ENCODE measurements around the gene TRPM3. TPM values are rescaled to one million over a fixed set of nuclear protein-coding genes. Genes with fewer than 3 reads are reported as not detected.

TRPM3 gene
- total and polyA plus RNA-seq, 2 of the 8 experiments (the other 6 are each of a cell fraction or from before 2014, with no cell fraction given) = 2.4 to 10.9 TPM

- TF ChIP-seq, protein P1, sequence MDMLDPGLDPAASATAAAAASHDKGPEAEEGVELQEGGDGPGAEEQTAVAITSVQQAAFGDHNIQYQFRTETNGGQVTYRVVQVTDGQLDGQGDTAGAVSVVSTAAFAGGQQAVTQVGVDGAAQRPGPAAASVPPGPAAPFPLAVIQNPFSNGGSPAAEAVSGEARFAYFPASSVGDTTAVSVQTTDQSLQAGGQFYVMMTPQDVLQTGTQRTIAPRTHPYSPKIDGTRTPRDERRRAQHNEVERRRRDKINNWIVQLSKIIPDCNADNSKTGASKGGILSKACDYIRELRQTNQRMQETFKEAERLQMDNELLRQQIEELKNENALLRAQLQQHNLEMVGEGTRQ (IDR thresholded peaks at IDR 0.05; ENCODE audit: low read length) = no peak
- no peak for TF ChIP-seq KDM5A (IDR thresholded peaks at IDR 0.05; ENCODE audit: low read length)
- no peak for TF ChIP-seq TBP (IDR thresholded peaks at IDR 0.05; ENCODE audit: low read depth, low read length)
- TF ChIP-seq CREB1 (IDR thresholded peaks at IDR 0.05) = no peak
These were observed 143.3 kb downstream of the TRPM3 start (continued) for GRCh38 chr9:70978085-70978484.

All from H1 (cell line).